WTC11 (cell line): ENCODE measurements around the gene ZNF80. TPM values are rescaled to one million over a fixed set of nuclear protein-coding genes. Genes with fewer than 3 reads are reported as not detected.

Experiments
- ATAC-seq: fragments of 200-7000 bp; cut with Tn5 transposase; 2 replicates; pipeline ENCODE4 v1.10.0; 2021; ENCODE audit warnings: mild to moderate bottlenecking, moderate library complexity
- CTCF ChIA-PET: fragments of 300-600 bp; sonication (Branson Sonifier 250); formaldehyde crosslinking; loops from one replicate; lab custom pipeline; 2021; ENCODE audit warnings: antibody characterized with exemption; lab: Charles Lee
- POLR2A ChIA-PET: fragments of 350-600 bp; sonication (Branson Sonifier 250); formaldehyde crosslinking; loops from one replicate; lab custom pipeline; 2021; ENCODE audit warnings: antibody characterized with exemption; lab: Charles Lee
- DNase-seq: peaks from one replicate; pipeline ENCODE4 v3.0.0; 2021; ENCODE audit warnings: low spot score
- H3K27ac Mint-ChIP-seq: 2 replicates; pipeline ENCODE4 v1.8.0; 2021; ENCODE audit warnings: mixed read lengths
- H3K27me3 Mint-ChIP-seq: 2 replicates; pipeline ENCODE4 v1.8.0; 2021; ENCODE audit warnings: low read depth, mild to moderate bottlenecking, moderate library complexity, mixed read lengths
- H3K36me3 Mint-ChIP-seq: 2 replicates; pipeline ENCODE4 v1.8.0; 2021; ENCODE audit warnings: mixed read lengths
- H3K4me1 Mint-ChIP-seq: 2 replicates; pipeline ENCODE4 v1.8.0; 2022; ENCODE audit warnings: mixed read lengths
- H3K4me3 Mint-ChIP-seq: 2 replicates; pipeline ENCODE4 v1.8.0; 2021; ENCODE audit warnings: mild to moderate bottlenecking, moderate library complexity, mixed read lengths
- H3K9me3 Mint-ChIP-seq: 2 replicates; pipeline ENCODE4 v1.8.0; 2021; ENCODE audit warnings: mixed read lengths
- ARID4B ChIP-seq: sonication (generic); formaldehyde crosslinking; IDR thresholded peaks from 2 replicates; pipeline ENCODE4 v1.8.0; 2023; ENCODE audit warnings: missing genetic modification reagents, mild to moderate bottlenecking, borderline replicate concordance
- CBFB ChIP-seq: sonication (generic); formaldehyde crosslinking; IDR thresholded peaks from 2 replicates; pipeline ENCODE4 v1.8.1; 2022; ENCODE audit warnings: mild to moderate bottlenecking, low read depth, missing genetic modification reagents
- CTCF ChIP-seq: fragments of 200-600 bp; IDR thresholded peaks from 2 replicates; pipeline ENCODE4 v1.8.0; 2022; ENCODE audit warnings: antibody characterized with exemption
- FOXP1 ChIP-seq: sonication (generic); formaldehyde crosslinking; IDR thresholded peaks from 2 replicates; pipeline ENCODE4 v1.8.0; 2022; ENCODE audit warnings: missing genetic modification reagents, mild to moderate bottlenecking, moderate library complexity, borderline replicate concordance
- GRHL2 ChIP-seq: fragments of 250-450 bp; sonication (Bioruptor Pico); IDR thresholded peaks from 2 replicates; pipeline ENCODE4 v1.8.0; 2022; ENCODE audit warnings: mild to moderate bottlenecking, moderate library complexity; ENCODE audit not compliant: insufficient replicate concordance, severe bottlenecking
- HMGXB4 ChIP-seq: sonication (generic); formaldehyde crosslinking; IDR thresholded peaks from 2 replicates; pipeline ENCODE4 v1.8.1; 2023; ENCODE audit warnings: mild to moderate bottlenecking, moderate library complexity, missing genetic modification reagents
- JAZF1 ChIP-seq: fragments of 250-450 bp; sonication (Bioruptor Pico); IDR thresholded peaks from 2 replicates; pipeline ENCODE4 v1.9.0; 2021; ENCODE audit warnings: moderate library complexity, mild to moderate bottlenecking, inconsistent platforms
- RORB ChIP-seq: fragments of 250-450 bp; sonication (Bioruptor Pico); IDR thresholded peaks from 2 replicates; pipeline ENCODE4 v1.9.0; 2021; ENCODE audit warnings: mild to moderate bottlenecking
- SMAD4 ChIP-seq: sonication (generic); formaldehyde crosslinking; IDR thresholded peaks from 2 replicates; pipeline ENCODE4 v1.8.0; 2022; ENCODE audit warnings: mild to moderate bottlenecking, missing genetic modification reagents
- TEAD4 ChIP-seq: sonication (generic); formaldehyde crosslinking; IDR thresholded peaks from 2 replicates; pipeline ENCODE4 v1.8.0; 2022; ENCODE audit warnings: mild to moderate bottlenecking, missing genetic modification reagents
- ZNF138 ChIP-seq: sonication (generic); formaldehyde crosslinking; conservative IDR thresholded peaks from 2 replicates; pipeline ENCODE4 v1.8.1; 2022; ENCODE audit warnings: mild to moderate bottlenecking, moderate library complexity, missing genetic modification reagents
- ZNF232 ChIP-seq: sonication (generic); formaldehyde crosslinking; IDR thresholded peaks from 2 replicates; pipeline ENCODE4 v1.8.0; 2022; ENCODE audit warnings: mild to moderate bottlenecking, missing genetic modification reagents
- ZNF281 ChIP-seq: sonication (generic); formaldehyde crosslinking; IDR thresholded peaks from 2 replicates; pipeline ENCODE4 v1.8.0; 2023; ENCODE audit warnings: mild to moderate bottlenecking, missing genetic modification reagents
- total RNA-seq: library from RNA; stranded (reverse); gene quantifications from 3 replicates; pipeline ENCODE4 v1.2.3, GENCODE V29; 2021
- TF ChIP-seq, protein P1 (sequence below): sonication (generic); formaldehyde crosslinking; conservative IDR thresholded peaks from 2 replicates; pipeline ENCODE4 v1.8.1; 2023; ENCODE audit warnings: mild to moderate bottlenecking, low read depth, missing genetic modification reagents, moderate library complexity

ZNF80 gene
- total RNA-seq, 1 experiment from 2014 or later, result not detected

DNA sequence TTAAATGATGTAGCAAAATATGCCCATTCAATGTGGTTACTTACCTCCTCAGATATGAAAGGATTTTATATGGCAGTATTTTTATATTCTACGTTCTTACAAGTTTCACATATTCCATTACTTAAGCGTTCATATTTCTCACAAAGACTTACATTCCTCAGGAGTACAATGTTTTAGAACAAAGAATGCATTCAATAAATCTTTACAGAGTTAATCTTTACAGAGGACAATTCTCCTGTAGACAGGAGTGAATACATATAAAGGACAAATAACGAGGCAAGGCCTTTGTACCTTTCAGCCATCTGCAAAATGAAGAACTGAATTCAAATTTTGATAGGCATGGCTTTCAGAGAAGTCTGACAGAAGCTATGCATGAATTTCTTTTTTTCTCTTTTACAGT, 1.9 kb downstream of the ZNF80 start (continued):
- TF ChIP-seq ZNF281 (CRISPR knock-in tag) (no peak), FOXP1 (no peak), HMGXB4 (CRISPR knock-in tag) (no peak), SMAD4 (CRISPR knock-in tag) (no peak), JAZF1 (CRISPR knock-in tag) (no peak), TEAD4 (CRISPR knock-in tag) (no peak), RORB (CRISPR knock-in tag) (no peak)
- TF ChIP-seq, all 79 proteins: peak for 0

DNA sequence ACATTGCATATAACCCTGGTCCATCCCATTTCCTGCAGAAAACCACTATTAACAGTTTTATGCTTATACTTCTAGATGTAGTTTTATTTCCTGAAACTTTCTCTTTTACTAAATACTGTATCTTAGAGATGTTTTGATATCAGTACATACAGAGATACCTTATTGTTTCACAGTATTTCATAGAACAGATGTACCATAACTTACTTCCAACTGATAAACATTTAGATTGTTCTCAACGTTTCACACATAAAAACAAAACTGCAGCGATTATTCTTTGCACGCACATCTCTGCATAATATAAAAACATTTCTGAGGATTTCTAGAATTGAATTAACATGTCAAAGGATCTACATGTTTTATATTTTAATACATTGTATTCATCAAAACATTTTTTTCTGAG, 2.6 kb downstream of the ZNF80 start:
- DNase-seq (no peak), ATAC-seq (no peak)
- peaks cover 7% of the 10 kb centered on the region; the same call in 1 of the 2 replicates for H3K36me3 Mint-ChIP-seq
- H3K27me3 Mint-ChIP-seq, result peaks cover 9% of the 10 kb centered on the region
- no peak overlapping the region for H3K4me3 Mint-ChIP-seq
- H3K27ac Mint-ChIP-seq, result no peak overlapping the region
- ChIA-PET CTCF (no interaction called here), POLR2A (no interaction called here)
- TF ChIP-seq GRHL2 (CRISPR knock-in tag) (no peak), CBFB (CRISPR knock-in tag) (no peak), CTCF (no peak), ZNF232 (no peak), ZNF138 (CRISPR knock-in tag) (no peak), ARID4B (CRISPR knock-in tag) (no peak)
- TF ChIP-seq, protein P1, sequence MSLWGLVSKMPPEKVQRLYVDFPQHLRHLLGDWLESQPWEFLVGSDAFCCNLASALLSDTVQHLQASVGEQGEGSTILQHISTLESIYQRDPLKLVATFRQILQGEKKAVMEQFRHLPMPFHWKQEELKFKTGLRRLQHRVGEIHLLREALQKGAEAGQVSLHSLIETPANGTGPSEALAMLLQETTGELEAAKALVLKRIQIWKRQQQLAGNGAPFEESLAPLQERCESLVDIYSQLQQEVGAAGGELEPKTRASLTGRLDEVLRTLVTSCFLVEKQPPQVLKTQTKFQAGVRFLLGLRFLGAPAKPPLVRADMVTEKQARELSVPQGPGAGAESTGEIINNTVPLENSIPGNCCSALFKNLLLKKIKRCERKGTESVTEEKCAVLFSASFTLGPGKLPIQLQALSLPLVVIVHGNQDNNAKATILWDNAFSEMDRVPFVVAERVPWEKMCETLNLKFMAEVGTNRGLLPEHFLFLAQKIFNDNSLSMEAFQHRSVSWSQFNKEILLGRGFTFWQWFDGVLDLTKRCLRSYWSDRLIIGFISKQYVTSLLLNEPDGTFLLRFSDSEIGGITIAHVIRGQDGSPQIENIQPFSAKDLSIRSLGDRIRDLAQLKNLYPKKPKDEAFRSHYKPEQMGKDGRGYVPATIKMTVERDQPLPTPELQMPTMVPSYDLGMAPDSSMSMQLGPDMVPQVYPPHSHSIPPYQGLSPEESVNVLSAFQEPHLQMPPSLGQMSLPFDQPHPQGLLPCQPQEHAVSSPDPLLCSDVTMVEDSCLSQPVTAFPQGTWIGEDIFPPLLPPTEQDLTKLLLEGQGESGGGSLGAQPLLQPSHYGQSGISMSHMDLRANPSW (CRISPR knock-in tag), result no peak
- H3K9me3 Mint-ChIP-seq, result peaks cover 21% of the 10 kb centered on the region
- H3K4me1 Mint-ChIP-seq, result peaks cover 7% of the 10 kb centered on the region
